ENCODE measurements around the gene CLNK. TPM values are rescaled to one million over a fixed set of nuclear protein-coding genes. Genes with fewer than 3 reads are reported as not detected.

The CLNK gene
- polyA plus RNA-seq, 4 donors, result 0.04 to 0.31 TPM; not detected in 2

GRCh38 chr4:10455133-10455532 lies 229.4 kb downstream of the CLNK start:
- Histone ChIP-seq H3K9me3 (ENCODE audit: control insufficient read depth in 2 of 2, insufficient read depth in 1 of 2, low read depth in 1 of 2, low read length in 1 of 2) (peaks cover 0 to 30% of the 10 kb centered on the region in 2 donors), H3K36me3 (ENCODE audit: control insufficient read depth in 3 of 3, insufficient read depth in 2 of 3, low read depth in 1 of 3, low read length in 3 of 3) (peaks cover 2 to 22% (median 2%) of the 10 kb centered on the region in 3 donors), H3K27me3 (ENCODE audit: control insufficient read depth in 3 of 3, insufficient read depth in 3 of 3, low read length in 3 of 3) (peaks cover 0 to 13% (median 0%) of the 10 kb centered on the region in 3 donors), H3K4me1 (ENCODE audit: control insufficient read depth in 3 of 3, insufficient read depth in 2 of 3, low read depth in 1 of 3, low read length in 2 of 3) (peaks cover 0 to 17% (median 0%) of the 10 kb centered on the region in 3 donors), H3K4me3 (ENCODE audit: low read depth in 1 of 3, low read length in 3 of 3) (no peak overlapping the region), H3K27ac (ENCODE audit: low read depth in 1 of 3, low read length in 2 of 3) (no peak overlapping the region)
- WGBS, 3 donors, result 97 to 100% (median 100%) methylated on average over 2 of the region's 2 CpGs
- FAIRE-seq (no peak), DNase-seq (no peak)

GRCh38 chr4:10454726-10455125 lies 229.8 kb downstream of the CLNK start:
- no peak for FAIRE-seq
- no peak for DNase-seq
- WGBS, 3 donors, result 87 to 97% (median 95%) methylated on average over 6 of the region's 6 CpGs
- no peak overlapping the region for H3K4me3 ChIP-seq (ENCODE audit: low read depth in 1 of 3, low read length in 3 of 3)
- peaks cover 0 to 30% of the 10 kb centered on the region in 2 donors for H3K9me3 ChIP-seq (ENCODE audit: control insufficient read depth in 2 of 2, insufficient read depth in 1 of 2, low read depth in 1 of 2, low read length in 1 of 2)
- H3K27ac ChIP-seq (ENCODE audit: low read depth in 1 of 3, low read length in 2 of 3), result no peak overlapping the region
- peaks cover 0 to 17% (median 0%) of the 10 kb centered on the region in 3 donors for H3K4me1 ChIP-seq (ENCODE audit: control insufficient read depth in 3 of 3, insufficient read depth in 2 of 3, low read depth in 1 of 3, low read length in 2 of 3)
- H3K36me3 ChIP-seq (ENCODE audit: control insufficient read depth in 3 of 3, insufficient read depth in 2 of 3, low read depth in 1 of 3, low read length in 3 of 3), result peaks cover 2 to 25% (median 2%) of the 10 kb centered on the region in 3 donors
- H3K27me3 ChIP-seq (ENCODE audit: control insufficient read depth in 3 of 3, insufficient read depth in 3 of 3, low read length in 3 of 3), result peaks cover 0 to 13% (median 0%) of the 10 kb centered on the region in 3 donors

DNA sequence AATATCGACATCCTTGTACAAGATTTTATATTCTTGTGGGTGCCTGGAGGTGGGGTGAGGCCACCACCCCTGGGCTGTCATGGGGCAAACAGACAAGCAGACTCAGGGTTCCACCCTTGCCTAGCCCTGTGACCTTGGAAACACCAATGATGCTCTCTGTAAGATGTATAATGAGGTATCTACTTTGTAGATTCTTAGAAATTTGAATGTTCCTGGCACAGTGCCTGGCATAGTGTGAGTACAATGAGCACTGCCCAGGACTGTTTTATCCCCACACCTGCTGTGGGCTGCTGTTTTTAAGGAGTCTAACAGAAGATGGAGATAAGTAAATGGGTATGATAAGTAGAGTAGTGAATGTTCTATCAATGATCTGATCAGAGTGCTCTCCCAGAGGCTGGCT lies 230.4 kb downstream of the CLNK start:
- peaks cover 0 to 30% of the 10 kb centered on the region in 2 donors for H3K9me3 ChIP-seq (ENCODE audit: control insufficient read depth in 2 of 2, insufficient read depth in 1 of 2, low read depth in 1 of 2, low read length in 1 of 2)
- 97 to 100% (median 98%) methylated on average over 1 of the region's 1 CpG for WGBS, 3 donors
- H3K4me3 ChIP-seq (ENCODE audit: low read depth in 1 of 3, low read length in 3 of 3), result no peak overlapping the region
- peaks cover 0 to 17% (median 0%) of the 10 kb centered on the region in 3 donors for H3K4me1 ChIP-seq (ENCODE audit: control insufficient read depth in 3 of 3, insufficient read depth in 2 of 3, low read depth in 1 of 3, low read length in 2 of 3)
- H3K27ac ChIP-seq (ENCODE audit: low read depth in 1 of 3, low read length in 2 of 3), result no peak overlapping the region
- peaks cover 0 to 13% (median 0%) of the 10 kb centered on the region in 3 donors for H3K27me3 ChIP-seq (ENCODE audit: control insufficient read depth in 3 of 3, insufficient read depth in 3 of 3, low read length in 3 of 3)
- no peak for FAIRE-seq
- H3K36me3 ChIP-seq (ENCODE audit: control insufficient read depth in 3 of 3, insufficient read depth in 2 of 3, low read depth in 1 of 3, low read length in 3 of 3), result peaks cover 2 to 25% (median 2%) of the 10 kb centered on the region in 3 donors
- DNase-seq, result no peak

DNA sequence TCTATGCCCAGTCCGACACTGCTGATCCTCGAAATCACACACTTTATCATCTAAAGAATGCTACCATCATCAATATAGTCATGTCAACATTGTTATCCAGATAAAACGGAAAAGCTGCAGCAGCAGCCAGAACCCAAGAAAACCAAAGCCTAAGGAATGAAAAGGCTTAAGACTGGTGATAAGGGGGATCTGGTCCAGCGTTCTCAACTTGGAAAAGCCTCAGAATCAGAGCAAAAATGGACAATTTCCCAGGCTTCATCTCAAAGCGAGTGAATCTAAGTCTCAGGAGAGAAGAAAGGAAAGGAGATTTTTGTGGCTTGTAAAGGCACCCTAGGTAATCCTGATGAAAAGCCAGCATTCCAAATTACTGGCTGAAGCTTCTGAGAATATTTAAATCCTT lies 235.6 kb downstream of the CLNK start:
- peaks cover 13 to 28% (median 15%) of the 10 kb centered on the region in 3 donors for H3K36me3 ChIP-seq (ENCODE audit: control insufficient read depth in 3 of 3, insufficient read depth in 2 of 3, low read depth in 1 of 3, low read length in 3 of 3)
- FAIRE-seq (no peak), DNase-seq (no peak)
- H3K27ac ChIP-seq (ENCODE audit: low read depth in 1 of 3, low read length in 2 of 3), result no peak overlapping the region
- no peaks in the 10 kb centered on the region for H3K4me1 ChIP-seq (ENCODE audit: control insufficient read depth in 3 of 3, insufficient read depth in 2 of 3, low read depth in 1 of 3, low read length in 2 of 3)
- H3K9me3 ChIP-seq (ENCODE audit: control insufficient read depth in 2 of 2, insufficient read depth in 1 of 2, low read depth in 1 of 2, low read length in 1 of 2), result peaks cover 0 to 51% of the 10 kb centered on the region in 2 donors
- WGBS, 3 donors, result 92 to 95% (median 95%) methylated on average over 5 of the region's 5 CpGs
- H3K27me3 ChIP-seq (ENCODE audit: control insufficient read depth in 3 of 3, insufficient read depth in 3 of 3, low read length in 3 of 3), result no peaks in the 10 kb centered on the region
- no peak overlapping the region for H3K4me3 ChIP-seq (ENCODE audit: low read depth in 1 of 3, low read length in 3 of 3)

- no peak overlapping the region for H3K27ac ChIP-seq (ENCODE audit: low read depth in 1 of 3, low read length in 2 of 3)
- no peak overlapping the region for H3K4me3 ChIP-seq (ENCODE audit: low read depth in 1 of 3, low read length in 3 of 3)
- H3K9me3 ChIP-seq (ENCODE audit: control insufficient read depth in 2 of 2, insufficient read depth in 1 of 2, low read depth in 1 of 2, low read length in 1 of 2), result peaks cover 0 to 53% of the 10 kb centered on the region in 2 donors
- FAIRE-seq (no peak), DNase-seq (no peak)
- 95 to 97% (median 96%) methylated on average over 5 of the region's 5 CpGs for WGBS, 3 donors
- no peaks in the 10 kb centered on the region for H3K27me3 ChIP-seq (ENCODE audit: control insufficient read depth in 3 of 3, insufficient read depth in 3 of 3, low read length in 3 of 3)
- peaks cover 11 to 15% (median 12%) of the 10 kb centered on the region in 3 donors for H3K36me3 ChIP-seq (ENCODE audit: control insufficient read depth in 3 of 3, insufficient read depth in 2 of 3, low read depth in 1 of 3, low read length in 3 of 3)
- H3K4me1 ChIP-seq (ENCODE audit: control insufficient read depth in 3 of 3, insufficient read depth in 2 of 3, low read depth in 1 of 3, low read length in 2 of 3), result no peaks in the 10 kb centered on the region
Observed at GRCh38 chr4:10442976-10443375, 241.6 kb downstream of the CLNK start.

DNA sequence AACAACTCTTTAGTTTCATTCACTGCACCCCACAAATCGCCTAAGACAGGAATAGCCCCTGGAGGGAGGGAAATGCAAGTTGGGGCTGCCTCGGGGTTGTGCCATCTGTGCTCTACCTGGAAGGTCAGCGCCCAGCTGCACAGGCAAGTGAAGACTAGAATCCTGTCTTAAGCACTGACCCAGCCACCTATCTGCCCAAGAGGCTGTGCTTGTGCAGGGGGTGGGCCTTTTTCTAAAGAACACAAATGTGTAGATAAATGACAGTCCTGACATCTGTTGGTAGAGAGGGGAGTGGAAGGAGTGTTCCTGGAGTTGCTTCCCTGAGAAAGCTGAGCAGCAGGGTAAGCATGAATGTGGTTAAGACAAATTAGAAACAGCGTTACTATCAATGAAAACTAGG lies 243.1 kb downstream of the CLNK start:
- FAIRE-seq (no peak), DNase-seq (no peak)
- no peak overlapping the region for H3K27ac ChIP-seq (ENCODE audit: low read depth in 1 of 3, low read length in 2 of 3)
- H3K9me3 ChIP-seq (ENCODE audit: control insufficient read depth in 2 of 2, insufficient read depth in 1 of 2, low read depth in 1 of 2, low read length in 1 of 2), result peaks cover 0 to 43% of the 10 kb centered on the region in 2 donors
- 88 to 96% (median 92%) methylated on average over 4 of the region's 4 CpGs for WGBS, 3 donors
- no peaks in the 10 kb centered on the region for H3K27me3 ChIP-seq (ENCODE audit: control insufficient read depth in 3 of 3, insufficient read depth in 3 of 3, low read length in 3 of 3)
- H3K4me3 ChIP-seq (ENCODE audit: low read depth in 1 of 3, low read length in 3 of 3), result no peak overlapping the region
- no peaks in the 10 kb centered on the region for H3K4me1 ChIP-seq (ENCODE audit: control insufficient read depth in 3 of 3, insufficient read depth in 2 of 3, low read depth in 1 of 3, low read length in 2 of 3)
- H3K36me3 ChIP-seq (ENCODE audit: control insufficient read depth in 3 of 3, insufficient read depth in 2 of 3, low read depth in 1 of 3, low read length in 3 of 3), result peaks cover 11 to 12% (median 11%) of the 10 kb centered on the region in 3 donors

GRCh38 chr4:10438924-10439323 lies 245.6 kb downstream of the CLNK start:
- WGBS, 3 donors, result 19 to 49% (median 35%) methylated on average over 1 of the region's 1 CpG
- Histone ChIP-seq H3K9me3 (ENCODE audit: control insufficient read depth in 2 of 2, insufficient read depth in 1 of 2, low read depth in 1 of 2, low read length in 1 of 2) (peaks cover 0 to 22% of the 10 kb centered on the region in 2 donors), H3K4me3 (ENCODE audit: low read depth in 1 of 3, low read length in 3 of 3) (no peak overlapping the region), H3K27me3 (ENCODE audit: control insufficient read depth in 3 of 3, insufficient read depth in 3 of 3, low read length in 3 of 3) (no peaks in the 10 kb centered on the region), H3K27ac (ENCODE audit: low read depth in 1 of 3, low read length in 2 of 3) (no peak overlapping the region), H3K36me3 (ENCODE audit: control insufficient read depth in 3 of 3, insufficient read depth in 2 of 3, low read depth in 1 of 3, low read length in 3 of 3) (peaks cover 0 to 2% (median 0%) of the 10 kb centered on the region in 3 donors), H3K4me1 (ENCODE audit: control insufficient read depth in 3 of 3, insufficient read depth in 2 of 3, low read depth in 1 of 3, low read length in 2 of 3) (no peaks in the 10 kb centered on the region)
- DNase-seq (no peak), FAIRE-seq (no peak)

- peaks cover 0 to 11% of the 10 kb centered on the region in 2 donors for H3K9me3 ChIP-seq (ENCODE audit: control insufficient read depth in 2 of 2, insufficient read depth in 1 of 2, low read depth in 1 of 2, low read length in 1 of 2)
- no peaks in the 10 kb centered on the region for H3K4me1 ChIP-seq (ENCODE audit: control insufficient read depth in 3 of 3, insufficient read depth in 2 of 3, low read depth in 1 of 3, low read length in 2 of 3)
- DNase-seq, result no peak
- H3K27me3 ChIP-seq (ENCODE audit: control insufficient read depth in 3 of 3, insufficient read depth in 3 of 3, low read length in 3 of 3), result no peaks in the 10 kb centered on the region
- H3K27ac ChIP-seq (ENCODE audit: low read depth in 1 of 3, low read length in 2 of 3), result no peak overlapping the region
- H3K36me3 ChIP-seq (ENCODE audit: control insufficient read depth in 3 of 3, insufficient read depth in 2 of 3, low read depth in 1 of 3, low read length in 3 of 3), result no peaks in the 10 kb centered on the region
- no peak overlapping the region for H3K4me3 ChIP-seq (ENCODE audit: low read depth in 1 of 3, low read length in 3 of 3)
- 92 to 97% (median 96%) methylated on average over 1 of the region's 1 CpG for WGBS, 3 donors
- FAIRE-seq, result no peak
Observed at GRCh38 chr4:10437735-10438134, 246.8 kb downstream of the CLNK start.
